Nephron (organoid): ENCODE measurements around the gene SPECC1L.

ENCODE experiments used
- H3K27ac Mint-ChIP-seq, 3 experiments: 2 replicates each; pipeline ENCODE4 v1.8.0; 2020; ENCODE audit warnings: mixed read lengths in 3 of 3, mild to moderate bottlenecking in 2 of 3, moderate library complexity in 1 of 3
- H3K27me3 Mint-ChIP-seq: 2 replicates; pipeline ENCODE4 v1.8.0; 2021; ENCODE audit warnings: low read depth, mild to moderate bottlenecking, moderate library complexity, mixed read lengths
- H3K36me3 Mint-ChIP-seq: 2 replicates; pipeline ENCODE4 v1.8.0; 2020; ENCODE audit warnings: low read depth, mixed read lengths
- H3K4me1 Mint-ChIP-seq: 2 replicates; pipeline ENCODE4 v1.8.0; 2020; ENCODE audit warnings: mixed read lengths
- H3K4me3 Mint-ChIP-seq, 3 experiments: 2 replicates each; pipeline ENCODE4 v1.8.0; 2020; ENCODE audit warnings: mild to moderate bottlenecking in 3 of 3, mixed read lengths in 3 of 3, moderate library complexity in 2 of 3
- H3K9me3 Mint-ChIP-seq: 2 replicates; pipeline ENCODE4 v1.8.0; 2020; ENCODE audit warnings: mixed read lengths
- CTCF ChIP-seq, 3 experiments: fragments of 200-600 bp; sonication (generic); IDR thresholded peaks; one replicate each; pipeline ENCODE4 v1.5.0; 2021; ENCODE audit warnings: antibody characterized with exemption in 3 of 3; ENCODE audit not compliant: unreplicated experiment in 3 of 3

SPECC1L gene

GRCh38 chr22:24463071-24463760 lies 192.6 kb downstream of the SPECC1L start:
- no peaks in the 10 kb centered on the region for H3K27me3 Mint-ChIP-seq
- peak overlapping the region in 2 of 3 experiments; percentile 15 to 56 for H3K27ac Mint-ChIP-seq
- H3K4me1 Mint-ChIP-seq: peaks cover 37% of the 10 kb centered on the region
- no peaks in the 10 kb centered on the region for H3K9me3 Mint-ChIP-seq
- no peak for TF ChIP-seq CTCF (IDR thresholded peaks at IDR 0.05; ENCODE audit: unreplicated experiment in 3 of 3)
- no peaks in the 10 kb centered on the region for H3K36me3 Mint-ChIP-seq
- no peak overlapping the region for H3K4me3 Mint-ChIP-seq

DNA sequence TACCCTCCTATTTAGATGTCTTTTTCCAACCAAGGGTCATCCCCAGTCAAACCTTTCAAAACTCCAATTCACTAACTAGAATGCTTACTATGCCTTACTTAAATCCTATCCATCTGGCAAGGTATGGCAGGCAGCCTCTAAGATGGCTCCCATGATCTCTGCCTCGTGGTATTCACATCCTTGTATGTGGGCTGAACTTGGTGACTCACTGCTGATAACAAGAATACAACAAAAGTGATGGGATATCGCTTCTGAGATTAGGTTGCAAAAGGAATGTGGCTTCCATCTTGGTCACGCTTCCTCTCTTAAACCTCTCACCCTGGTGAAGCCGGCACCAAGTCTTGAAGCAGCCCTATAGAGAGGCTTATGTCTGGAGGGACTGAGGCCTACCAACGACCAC lies 194.9 kb downstream of the SPECC1L start:
- peaks cover 29% of the 10 kb centered on the region for H3K4me1 Mint-ChIP-seq

GRCh38 chr22:24465975-24466374 lies 195.3 kb downstream of the SPECC1L start:
- peak overlapping the region; percentile 86 to 97 (median 94) for H3K27ac Mint-ChIP-seq
- peaks cover 25% of the 10 kb centered on the region for H3K4me1 Mint-ChIP-seq
- no peak for TF ChIP-seq CTCF (IDR thresholded peaks at IDR 0.05; ENCODE audit: unreplicated experiment in 3 of 3)
- H3K36me3 Mint-ChIP-seq: no peaks in the 10 kb centered on the region
- no peak overlapping the region for H3K4me3 Mint-ChIP-seq
- no peaks in the 10 kb centered on the region for H3K9me3 Mint-ChIP-seq
- no peaks in the 10 kb centered on the region for H3K27me3 Mint-ChIP-seq

More for the DNA sequence above, 194.9 kb downstream of the SPECC1L start:
- no peaks in the 10 kb centered on the region for H3K36me3 Mint-ChIP-seq
- H3K27ac Mint-ChIP-seq: peak overlapping the region; percentile 86 to 97 (median 94)
- H3K4me3 Mint-ChIP-seq: no peak overlapping the region
- TF ChIP-seq CTCF (IDR thresholded peaks at IDR 0.05; ENCODE audit: unreplicated experiment in 3 of 3): no peak
- no peaks in the 10 kb centered on the region for H3K9me3 Mint-ChIP-seq
- H3K27me3 Mint-ChIP-seq: no peaks in the 10 kb centered on the region

DNA sequence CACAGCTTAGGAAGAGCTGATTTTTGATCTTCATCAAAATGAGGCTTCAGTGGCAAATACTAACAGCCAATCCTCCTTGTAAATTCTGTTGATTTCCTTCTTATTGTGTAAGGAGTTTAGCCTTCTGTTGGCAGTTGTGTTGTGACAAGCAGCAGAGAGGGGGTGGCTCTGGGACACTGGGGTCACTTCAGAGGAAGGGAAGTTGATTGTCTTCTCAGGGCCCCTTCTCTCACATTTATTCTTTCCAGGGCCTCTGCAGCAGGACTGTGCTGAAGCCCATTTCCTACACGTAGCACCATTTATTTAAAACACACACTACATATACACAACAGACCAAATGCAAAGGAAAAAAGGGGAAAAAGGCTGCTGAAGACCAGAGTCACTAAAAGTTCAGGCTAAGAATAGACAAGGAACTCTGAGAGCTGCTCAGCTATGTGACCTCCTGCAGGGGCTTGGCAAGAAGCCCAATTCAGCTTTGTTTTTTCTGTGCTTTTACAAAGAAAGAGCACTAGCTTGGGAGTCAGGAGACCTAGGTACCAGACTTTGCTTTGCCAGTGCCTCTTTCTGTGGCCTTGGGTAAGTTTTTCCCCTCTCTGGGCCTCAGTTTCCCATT lies 196.2 kb downstream of the SPECC1L start:
- no peaks in the 10 kb centered on the region for H3K27me3 Mint-ChIP-seq
- no peak for TF ChIP-seq CTCF (IDR thresholded peaks at IDR 0.05; ENCODE audit: unreplicated experiment in 3 of 3)
- no peaks in the 10 kb centered on the region for H3K36me3 Mint-ChIP-seq
- H3K27ac Mint-ChIP-seq: peak overlapping the region; percentile 86 to 97 (median 94)
- H3K4me3 Mint-ChIP-seq: peak overlapping the region in 2 of 3 experiments; percentile 15 to 18
- peaks cover 31% of the 10 kb centered on the region for H3K4me1 Mint-ChIP-seq
- no peaks in the 10 kb centered on the region for H3K9me3 Mint-ChIP-seq

DNA sequence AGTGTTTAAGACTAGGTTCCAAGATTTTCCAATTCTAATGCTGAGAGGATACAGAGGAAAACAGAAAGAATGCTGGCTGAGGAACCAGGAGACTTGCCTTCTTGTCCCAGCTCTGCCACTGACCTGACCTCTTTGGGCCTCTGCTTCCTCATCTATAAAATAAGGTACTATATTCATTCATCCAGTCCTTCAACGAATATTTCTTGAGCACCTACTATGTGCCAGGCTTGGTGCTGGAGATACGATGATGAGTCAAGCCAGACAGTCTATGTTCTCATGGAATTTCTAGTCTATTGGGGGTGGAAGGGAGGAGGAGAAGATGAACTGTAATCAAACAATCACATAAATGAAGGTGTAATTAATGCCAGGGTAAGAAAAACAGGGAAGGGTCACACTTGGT lies 196.7 kb downstream of the SPECC1L start:
- Mint-ChIP-seq H3K4me3 (no peak overlapping the region), H3K9me3 (no peaks in the 10 kb centered on the region), H3K27me3 (no peaks in the 10 kb centered on the region), H3K27ac (peak overlapping the region; percentile 86 to 97 (median 94)), H3K4me1 (peaks cover 35% of the 10 kb centered on the region), H3K36me3 (no peaks in the 10 kb centered on the region)
- no peak for TF ChIP-seq CTCF (IDR thresholded peaks at IDR 0.05; ENCODE audit: unreplicated experiment in 3 of 3)
